GM19240 (cell line): ENCODE measurements around the gene TRMT1.
"Not testable (repeated sequence)": the region's sequence is repeated elsewhere in the genome, so short reads cannot be mapped to it uniquely, and the experiment has no call there.

ENCODE experiments used
- DNase-seq: peaks from one replicate; pipeline ENCODE4 v3.0.0; 2011; ENCODE audit warnings: low spot score; ENCODE audit not compliant: insufficient read length

TRMT1 gene

GRCh38 chr19:13116282-13117175 lies at the start of gene TRMT1:
Gene TRMT1 (minus strand): TSS chr19:13116740. CDS start chr19:13116399, 341 bp downstream.
- peak; percentile 96 for DNase-seq

GRCh38 chr19:13166151-13166550 lies 49.6 kb upstream of the TRMT1 start:
- DNase-seq, result not testable (repeated sequence)

- DNase-seq, result no peak
These were observed 48.8 kb upstream of the TRMT1 start for GRCh38 chr19:13165162-13165997.

GRCh38 chr19:13164343-13165161 lies 48.0 kb upstream of the TRMT1 start:
- DNase-seq, result no peak

- no peak for DNase-seq
These were observed 47.2 kb upstream of the TRMT1 start for GRCh38 chr19:13163609-13164342.

- no peak for DNase-seq
These were observed 46.4 kb upstream of the TRMT1 start for GRCh38 chr19:13162724-13163608.

- no peak for DNase-seq
These were observed 44.0 kb upstream of the TRMT1 start for GRCh38 chr19:13160557-13160956.

- DNase-seq, result no peak
These were observed 43.2 kb upstream of the TRMT1 start for GRCh38 chr19:13159713-13160112.

GRCh38 chr19:13155472-13156359 lies 39.2 kb upstream of the TRMT1 start:
- no peak for DNase-seq

GRCh38 chr19:13154911-13155471 lies 38.5 kb upstream of the TRMT1 start:
- DNase-seq, result no peak

GRCh38 chr19:13154241-13154778 lies 37.8 kb upstream of the TRMT1 start:
- no peak for DNase-seq

- no peak for DNase-seq
These were observed 37.2 kb upstream of the TRMT1 start for GRCh38 chr19:13153569-13154240.

GRCh38 chr19:13152974-13153568 lies 36.5 kb upstream of the TRMT1 start:
- DNase-seq, result peak; percentile 51

GRCh38 chr19:13152356-13152973 lies 35.9 kb upstream of the TRMT1 start:
- DNase-seq, result no peak

- peak; percentile 67 for DNase-seq
These were observed 35.2 kb upstream of the TRMT1 start for GRCh38 chr19:13151605-13152355.
